Activated naive CD8-positive, alpha-beta T cell treated with anti-CD3 and anti-CD28 coated beads for 36 hours (primary cell): Measurements from ENCODE around the gene TNFSF4. TPM values are rescaled to one million over a fixed set of nuclear protein-coding genes. Genes with fewer than 3 reads are reported as not detected.
A peak's percentile ranks its signal among the peaks of the same experiment; 100 is the strongest.
"Not testable (repeated sequence)": the region's sequence is repeated elsewhere in the genome, so short reads cannot be mapped to it uniquely, and the experiment has no call there.

Experiments used
- DNase-seq: peaks from one replicate; pipeline ENCODE4 v3.0.0; 2021
- H3K27ac Mint-ChIP-seq: one replicate; pipeline ENCODE4 v1.8.0; 2022; ENCODE audit warnings: mild to moderate bottlenecking, moderate library complexity, mixed read lengths
- H3K27me3 Mint-ChIP-seq: one replicate; pipeline ENCODE4 v1.8.0; 2022; ENCODE audit warnings: mild to moderate bottlenecking, mixed read lengths
- H3K36me3 Mint-ChIP-seq: one replicate; pipeline ENCODE4 v1.8.0; 2021; ENCODE audit warnings: mild to moderate bottlenecking, mixed read lengths
- H3K4me1 Mint-ChIP-seq: one replicate; pipeline ENCODE4 v1.8.0; 2021; ENCODE audit warnings: mixed read lengths
- H3K4me3 Mint-ChIP-seq: one replicate; pipeline ENCODE4 v1.8.0; 2022; ENCODE audit warnings: mild to moderate bottlenecking, moderate library complexity, mixed read lengths
- H3K9me3 Mint-ChIP-seq: one replicate; pipeline ENCODE4 v1.8.0; 2022; ENCODE audit warnings: mixed read lengths
- total RNA-seq, 2 experiments: library from RNA; stranded (reverse); gene quantifications; one replicate each; pipeline ENCODE4 v1.2.3, GENCODE V29; 2021

TNFSF4 gene
- total RNA-seq, 2 experiments from 2014 or later: 4.1 to 5.2 TPM

- Mint-ChIP-seq H3K9me3 (peaks cover 2% of the 10 kb centered on the region), H3K4me1 (peaks cover 1% of the 10 kb centered on the region), H3K27ac (no peak overlapping the region), H3K27me3 (no peaks in the 10 kb centered on the region), H3K4me3 (no peak overlapping the region), H3K36me3 (no peaks in the 10 kb centered on the region)
- DNase-seq: no peak
Measured at GRCh38 chr1:173161510-173162221, 45.5 kb downstream of the TNFSF4 start.

GRCh38 chr1:173153964-173154363 lies 53.2 kb downstream of the TNFSF4 start:
- H3K27me3 Mint-ChIP-seq, DNase-seq, H3K4me3 Mint-ChIP-seq, H3K4me1 Mint-ChIP-seq, H3K27ac Mint-ChIP-seq: not testable (repeated sequence)
- Mint-ChIP-seq H3K9me3 (peaks cover 11% of the 10 kb centered on the region), H3K36me3 (peaks cover 19% of the 10 kb centered on the region)

- DNase-seq: no peak
- peaks cover 11% of the 10 kb centered on the region for H3K9me3 Mint-ChIP-seq
- peaks cover 19% of the 10 kb centered on the region for H3K36me3 Mint-ChIP-seq
- H3K27ac Mint-ChIP-seq: peak overlapping the region; percentile 32
- no peak overlapping the region for H3K4me3 Mint-ChIP-seq
- no peaks in the 10 kb centered on the region for H3K27me3 Mint-ChIP-seq
- H3K4me1 Mint-ChIP-seq: no peaks in the 10 kb centered on the region
Measured at GRCh38 chr1:173153503-173153902, 53.6 kb downstream of the TNFSF4 start.

- Mint-ChIP-seq H3K4me1 (no peaks in the 10 kb centered on the region), H3K9me3 (peaks cover 9% of the 10 kb centered on the region), H3K36me3 (peaks cover 20% of the 10 kb centered on the region), H3K4me3 (no peak overlapping the region), H3K27ac (no peak overlapping the region), H3K27me3 (no peaks in the 10 kb centered on the region)
- DNase-seq: no peak
Measured at GRCh38 chr1:173152598-173152997, 54.5 kb downstream of the TNFSF4 start.

- Mint-ChIP-seq H3K4me1 (no peaks in the 10 kb centered on the region), H3K4me3 (no peak overlapping the region), H3K27me3 (no peaks in the 10 kb centered on the region), H3K27ac (no peak overlapping the region), H3K36me3 (peaks cover 26% of the 10 kb centered on the region), H3K9me3 (peaks cover 23% of the 10 kb centered on the region)
- no peak for DNase-seq
Measured at GRCh38 chr1:173150795-173151194, 56.3 kb downstream of the TNFSF4 start.

GRCh38 chr1:173149887-173150286 lies 57.2 kb downstream of the TNFSF4 start:
- Mint-ChIP-seq H3K9me3 (peaks cover 27% of the 10 kb centered on the region), H3K36me3 (peaks cover 23% of the 10 kb centered on the region), H3K27ac (no peak overlapping the region), H3K27me3 (no peaks in the 10 kb centered on the region), H3K4me3 (no peak overlapping the region), H3K4me1 (no peaks in the 10 kb centered on the region)
- DNase-seq: no peak

GRCh38 chr1:173148971-173149370 lies 58.2 kb downstream of the TNFSF4 start:
- Mint-ChIP-seq H3K4me1 (no peaks in the 10 kb centered on the region), H3K4me3 (no peak overlapping the region), H3K27me3 (no peaks in the 10 kb centered on the region), H3K9me3 (peaks cover 34% of the 10 kb centered on the region), H3K36me3 (peaks cover 21% of the 10 kb centered on the region), H3K27ac (no peak overlapping the region)
- no peak for DNase-seq

- Mint-ChIP-seq H3K4me1 (no peaks in the 10 kb centered on the region), H3K36me3 (peaks cover 21% of the 10 kb centered on the region), H3K4me3 (no peak overlapping the region), H3K27ac (no peak overlapping the region), H3K27me3 (no peaks in the 10 kb centered on the region), H3K9me3 (peaks cover 37% of the 10 kb centered on the region)
- DNase-seq: no peak
Measured at GRCh38 chr1:173148545-173148944, 58.6 kb downstream of the TNFSF4 start.

GRCh38 chr1:173140733-173141132 lies 66.4 kb downstream of the TNFSF4 start:
- H3K36me3 Mint-ChIP-seq: peaks cover 6% of the 10 kb centered on the region
- H3K4me1 Mint-ChIP-seq: no peaks in the 10 kb centered on the region
- peaks cover 24% of the 10 kb centered on the region for H3K9me3 Mint-ChIP-seq
- H3K27me3 Mint-ChIP-seq: no peaks in the 10 kb centered on the region
- no peak for DNase-seq
- no peak overlapping the region for H3K27ac Mint-ChIP-seq
- no peak overlapping the region for H3K4me3 Mint-ChIP-seq

GRCh38 chr1:173139706-173140105 lies 67.4 kb downstream of the TNFSF4 start:
- Mint-ChIP-seq H3K27me3 (no peaks in the 10 kb centered on the region), H3K4me3 (no peak overlapping the region), H3K9me3 (peaks cover 15% of the 10 kb centered on the region), H3K36me3 (peaks cover 2% of the 10 kb centered on the region), H3K27ac (no peak overlapping the region), H3K4me1 (no peaks in the 10 kb centered on the region)
- DNase-seq: no peak

- Mint-ChIP-seq H3K4me1 (no peaks in the 10 kb centered on the region), H3K4me3 (no peak overlapping the region), H3K27me3 (no peaks in the 10 kb centered on the region), H3K27ac (no peak overlapping the region), H3K36me3 (no peaks in the 10 kb centered on the region), H3K9me3 (no peaks in the 10 kb centered on the region)
- DNase-seq: no peak
Measured at GRCh38 chr1:173137107-173137706, 69.9 kb downstream of the TNFSF4 start.

GRCh38 chr1:173134800-173135199 lies 72.3 kb downstream of the TNFSF4 start:
- H3K4me3 Mint-ChIP-seq: no peak overlapping the region
- H3K27me3 Mint-ChIP-seq: no peaks in the 10 kb centered on the region
- H3K27ac Mint-ChIP-seq: no peak overlapping the region
- no peaks in the 10 kb centered on the region for H3K9me3 Mint-ChIP-seq
- no peaks in the 10 kb centered on the region for H3K36me3 Mint-ChIP-seq
- DNase-seq: no peak
- H3K4me1 Mint-ChIP-seq: no peaks in the 10 kb centered on the region

GRCh38 chr1:173134029-173134428 lies 73.1 kb downstream of the TNFSF4 start:
- Mint-ChIP-seq H3K36me3 (no peaks in the 10 kb centered on the region), H3K27ac (no peak overlapping the region), H3K9me3 (no peaks in the 10 kb centered on the region), H3K4me1 (no peaks in the 10 kb centered on the region), H3K27me3 (no peaks in the 10 kb centered on the region), H3K4me3 (no peak overlapping the region)
- DNase-seq: no peak
